Upper lobe of right lung (tissue), 1 donor: ENCODE results near the gene MEGF10. TPM values are rescaled to one million over a fixed set of nuclear protein-coding genes. Genes with fewer than 3 reads are reported as not detected.

Experiments
- ATAC-seq: fragments of 200-7000 bp; cut with Tn5 transposase; one replicate; pipeline ENCODE4 v1.9.1; 2020; ENCODE audit warnings: mild to moderate bottlenecking, moderate library complexity
- DNase-seq: peaks from one replicate; pipeline ENCODE4 v3.0.0-alpha.2; 2020
- H3K27ac ChIP-seq: fragments of 200-600 bp; one replicate; pipeline ENCODE4 v1.8.0; 2022
- H3K27me3 ChIP-seq: fragments of 200-600 bp; one replicate; pipeline ENCODE4 v1.8.0; 2022; ENCODE audit warnings: mild to moderate bottlenecking
- H3K36me3 ChIP-seq: fragments of 200-600 bp; one replicate; pipeline ENCODE4 v1.8.0; 2022
- H3K4me1 ChIP-seq: fragments of 200-600 bp; one replicate; pipeline ENCODE4 v1.8.0; 2022
- H3K4me3 ChIP-seq: fragments of 200-600 bp; one replicate; pipeline ENCODE4 v1.8.0; 2022; ENCODE audit warnings: mild to moderate bottlenecking
- H3K9me3 ChIP-seq: fragments of 200-600 bp; one replicate; pipeline ENCODE4 v1.8.0; 2022
- CTCF ChIP-seq: fragments of 200-600 bp; IDR thresholded peaks from one replicate; pipeline ENCODE4 v1.8.0; 2022; ENCODE audit warnings: antibody characterized with exemption
- intact Hi-C: fragments of 100-400 bp; cut with DNase I; formaldehyde crosslinking; loops from one replicate; pipeline ENCODE4 v1.11.0; 2022
- total RNA-seq: library from RNA; stranded (reverse); fragmentation: NEBNext Ultra II Directional; extraction: Animal tissue kit (Norgen Biotek cat#: 25700); gene quantifications from one replicate; pipeline ENCODE4 v1.2.1, GENCODE V29; 2021
- donor health status: DM: no; HTN: yes; CAD: no; lungs with severe emphysema.

The MEGF10 gene
- total RNA-seq, 1 donor from 2014 or later, result 0.26 TPM

GRCh38 chr5:127406326-127407121 is 115.9 kb downstream of the MEGF10 start:
- Histone ChIP-seq H3K9me3 (no peaks in the 10 kb centered on the region), H3K36me3 (no peaks in the 10 kb centered on the region), H3K27ac (no peak overlapping the region), H3K4me1 (no peaks in the 10 kb centered on the region), H3K4me3 (no peak overlapping the region), H3K27me3 (no peaks in the 10 kb centered on the region)
- DNase-seq (no peak), ATAC-seq (no peak)
- intact Hi-C loops, result no loop called here
- no peak for TF ChIP-seq CTCF

- Histone ChIP-seq H3K36me3 (no peaks in the 10 kb centered on the region), H3K27ac (no peak overlapping the region), H3K4me3 (no peak overlapping the region), H3K4me1 (no peaks in the 10 kb centered on the region), H3K9me3 (no peaks in the 10 kb centered on the region), H3K27me3 (no peaks in the 10 kb centered on the region)
- no peak for TF ChIP-seq CTCF
- DNase-seq (no peak), ATAC-seq (peak; percentile 54)
- intact Hi-C loops, result no loop called here
These were observed 118.8 kb downstream of the MEGF10 start for GRCh38 chr5:127409246-127409917.

- Histone ChIP-seq H3K36me3 (no peaks in the 10 kb centered on the region), H3K9me3 (no peaks in the 10 kb centered on the region), H3K27ac (no peak overlapping the region), H3K4me1 (no peaks in the 10 kb centered on the region), H3K4me3 (no peak overlapping the region), H3K27me3 (no peaks in the 10 kb centered on the region)
- intact Hi-C loops, result no loop called here
- no peak for TF ChIP-seq CTCF
- ATAC-seq (no peak), DNase-seq (no peak)
These were observed 119.5 kb downstream of the MEGF10 start for GRCh38 chr5:127409921-127410675.

- H3K27ac ChIP-seq, result no peak overlapping the region
- intact Hi-C loops, result no loop called here
- H3K9me3 ChIP-seq, result no peaks in the 10 kb centered on the region
- TF ChIP-seq CTCF, result no peak
- H3K36me3 ChIP-seq, result no peaks in the 10 kb centered on the region
- H3K27me3 ChIP-seq, result no peaks in the 10 kb centered on the region
- no peak overlapping the region for H3K4me3 ChIP-seq
- no peaks in the 10 kb centered on the region for H3K4me1 ChIP-seq
- ATAC-seq (no peak), DNase-seq (no peak)
These were observed 120.4 kb downstream of the MEGF10 start for GRCh38 chr5:127410959-127411358.

GRCh38 chr5:127411381-127411780 is 120.8 kb downstream of the MEGF10 start:
- H3K36me3 ChIP-seq, result no peaks in the 10 kb centered on the region
- ATAC-seq, result no peak
- no peak overlapping the region for H3K4me3 ChIP-seq
- no peaks in the 10 kb centered on the region for H3K4me1 ChIP-seq
- TF ChIP-seq CTCF, result no peak
- no peaks in the 10 kb centered on the region for H3K9me3 ChIP-seq
- intact Hi-C loops, result no loop called here
- no peaks in the 10 kb centered on the region for H3K27me3 ChIP-seq
- H3K27ac ChIP-seq, result no peak overlapping the region
- DNase-seq, result no peak
